SU-DHL-6 (cell line): Measurements from ENCODE around the gene PMF1.

Experiments
- H2AFZ ChIP-seq: fragments of 200-600 bp; sonication (generic); 2 replicates; pipeline ENCODE4 v1.6.1; 2014; ENCODE audit warnings: low read depth, mild to moderate bottlenecking, moderate library complexity, mixed read lengths, antibody characterized with exemption, low read length; ENCODE audit not compliant: severe bottlenecking
- H3F3A ChIP-seq: fragments of 200-600 bp; shearing (Covaris generic); 2 replicates; pipeline ENCODE4 v1.6.0; 2016; ENCODE audit warnings: antibody characterized with exemption, mild to moderate bottlenecking; ENCODE audit not compliant: insufficient read depth
- H3K27ac ChIP-seq: fragments of 200-600 bp; sonication (generic); 2 replicates; pipeline ENCODE4 v1.5.1; 2016; ENCODE audit warnings: low read depth, mild to moderate bottlenecking, low read length, moderate library complexity, mixed read lengths
- H3K27me3 ChIP-seq: fragments of 200-600 bp; sonication (generic), shearing (Covaris generic); 2 replicates; pipeline ENCODE4 v1.6.0; 2014; ENCODE audit warnings: mild to moderate bottlenecking, low read length
- H3K36me3 ChIP-seq: fragments of 200-600 bp; sonication (generic); 2 replicates; pipeline ENCODE4 v1.6.1; 2014; ENCODE audit warnings: mild to moderate bottlenecking, low read length, mixed read lengths
- H3K4me2 ChIP-seq: fragments of 300-600, 200-600 bp; shearing (Covaris generic), sonication (generic); 2 replicates; pipeline ENCODE4 v1.6.0; 2014; ENCODE audit warnings: low read length, low read depth, mild to moderate bottlenecking; ENCODE audit not compliant: poor library complexity, severe bottlenecking
- H3K4me3 ChIP-seq: fragments of 200-600 bp; sonication (generic); 2 replicates; pipeline ENCODE4 v1.5.1; 2014; ENCODE audit warnings: antibody characterized with exemption, low read length, mild to moderate bottlenecking, mixed read lengths; ENCODE audit not compliant: insufficient read depth, poor library complexity, severe bottlenecking
- H3K79me2 ChIP-seq: fragments of 200-600 bp; sonication (generic); 2 replicates; pipeline ENCODE4 v1.6.1; 2014; ENCODE audit warnings: mild to moderate bottlenecking, low read length, moderate library complexity; ENCODE audit not compliant: insufficient read depth
- H3K9ac ChIP-seq: fragments of 200-600 bp; sonication (generic); 2 replicates; pipeline ENCODE4 v1.7.0; 2014; ENCODE audit warnings: mild to moderate bottlenecking, low read length
- H3K9me2 ChIP-seq: fragments of 200-600 bp; sonication (generic); replicated peaks from 2 replicates; pipeline ENCODE4 v1.6.1; 2014; ENCODE audit warnings: low read length; ENCODE audit not compliant: insufficient read depth
- H3K9me3 ChIP-seq: fragments of 200-600 bp; sonication (generic); 2 replicates; pipeline ENCODE4 v1.6.1; 2014; ENCODE audit warnings: low read length, mixed read lengths; ENCODE audit not compliant: insufficient read depth
- H4K20me1 ChIP-seq: fragments of 200-600 bp; sonication (generic); 2 replicates; pipeline ENCODE4 v1.6.1; 2014; ENCODE audit warnings: low read depth, mild to moderate bottlenecking, antibody characterized with exemption, low read length, moderate library complexity, mixed read lengths
- EZH2phosphoT487 ChIP-seq: fragments of 200-600 bp; sonication (generic), shearing (Covaris generic); conservative IDR thresholded peaks from 2 replicates; pipeline ENCODE4 v1.6.1; 2018; ENCODE audit warnings: mild to moderate bottlenecking, antibody characterized with exemption, low read length, moderate library complexity, mixed read lengths
- TF ChIP-seq, protein P1 (sequence below): fragments of 200-600 bp; sonication (generic); IDR thresholded peaks from one replicate; pipeline ENCODE4 v1.5.1; 2017; ENCODE audit warnings: antibody characterized with exemption, mild to moderate bottlenecking, low read length, moderate library complexity; ENCODE audit not compliant: insufficient read depth, poor library complexity, severe bottlenecking

The PMF1 gene

GRCh38 chr1:156226116-156226538, 13.3 kb downstream of the PMF1 start:
- no peaks in the 10 kb centered on the region for H4K20me1 ChIP-seq
- H3K36me3 ChIP-seq = 0 out of 2 replicates have a peak, but pooled peaks cover 2% of the 10 kb centered on the region
- H3K9me2 ChIP-seq = no peaks in the 10 kb centered on the region
- peak overlapping the region; percentile 44; the same call in 1 of the 2 replicates for H3K27ac ChIP-seq
- H3K4me2 ChIP-seq = peak overlapping the region; percentile 33
- H3K4me3 ChIP-seq = no peak overlapping the region
- no peaks in the 10 kb centered on the region for H3K9me3 ChIP-seq
- TF ChIP-seq, protein P1, sequence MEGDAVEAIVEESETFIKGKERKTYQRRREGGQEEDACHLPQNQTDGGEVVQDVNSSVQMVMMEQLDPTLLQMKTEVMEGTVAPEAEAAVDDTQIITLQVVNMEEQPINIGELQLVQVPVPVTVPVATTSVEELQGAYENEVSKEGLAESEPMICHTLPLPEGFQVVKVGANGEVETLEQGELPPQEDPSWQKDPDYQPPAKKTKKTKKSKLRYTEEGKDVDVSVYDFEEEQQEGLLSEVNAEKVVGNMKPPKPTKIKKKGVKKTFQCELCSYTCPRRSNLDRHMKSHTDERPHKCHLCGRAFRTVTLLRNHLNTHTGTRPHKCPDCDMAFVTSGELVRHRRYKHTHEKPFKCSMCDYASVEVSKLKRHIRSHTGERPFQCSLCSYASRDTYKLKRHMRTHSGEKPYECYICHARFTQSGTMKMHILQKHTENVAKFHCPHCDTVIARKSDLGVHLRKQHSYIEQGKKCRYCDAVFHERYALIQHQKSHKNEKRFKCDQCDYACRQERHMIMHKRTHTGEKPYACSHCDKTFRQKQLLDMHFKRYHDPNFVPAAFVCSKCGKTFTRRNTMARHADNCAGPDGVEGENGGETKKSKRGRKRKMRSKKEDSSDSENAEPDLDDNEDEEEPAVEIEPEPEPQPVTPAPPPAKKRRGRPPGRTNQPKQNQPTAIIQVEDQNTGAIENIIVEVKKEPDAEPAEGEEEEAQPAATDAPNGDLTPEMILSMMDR = no peak
- TF ChIP-seq EZH2phosphoT487 = no peak
- H2AFZ ChIP-seq = no peak overlapping the region
- no peaks in the 10 kb centered on the region for H3K27me3 ChIP-seq
- no peaks in the 10 kb centered on the region for H3K79me2 ChIP-seq
- H3K9ac ChIP-seq = no peak overlapping the region
- H3F3A ChIP-seq = peaks cover 4% of the 10 kb centered on the region; the same call in 1 of the 2 replicates

- no peak overlapping the region for H2AFZ ChIP-seq
- no peaks in the 10 kb centered on the region for H4K20me1 ChIP-seq
- no peak overlapping the region for H3K9ac ChIP-seq
- peaks cover 4% of the 10 kb centered on the region; the same call in 1 of the 2 replicates for H3F3A ChIP-seq
- H3K79me2 ChIP-seq = no peaks in the 10 kb centered on the region
- H3K4me3 ChIP-seq = no peak overlapping the region
- H3K36me3 ChIP-seq = 0 out of 2 replicates have a peak, but pooled peaks cover 2% of the 10 kb centered on the region
- H3K9me3 ChIP-seq = no peaks in the 10 kb centered on the region
- peak overlapping the region; percentile 44 for H3K27ac ChIP-seq
- H3K9me2 ChIP-seq = no peaks in the 10 kb centered on the region
- no peak overlapping the region for H3K4me2 ChIP-seq
- TF ChIP-seq EZH2phosphoT487 = no peak
- TF ChIP-seq, protein P1 = no peak
- H3K27me3 ChIP-seq = no peaks in the 10 kb centered on the region
Observed at GRCh38 chr1:156226782-156227181, 14.0 kb downstream of the PMF1 start.

- H3K4me2 ChIP-seq = no peak overlapping the region
- H3K27me3 ChIP-seq = no peaks in the 10 kb centered on the region
- peaks cover 4% of the 10 kb centered on the region; the same call in 1 of the 2 replicates for H3F3A ChIP-seq
- no peaks in the 10 kb centered on the region for H4K20me1 ChIP-seq
- H3K9ac ChIP-seq = no peak overlapping the region
- H2AFZ ChIP-seq = no peak overlapping the region
- H3K4me3 ChIP-seq = no peak overlapping the region
- TF ChIP-seq EZH2phosphoT487 = no peak
- TF ChIP-seq, protein P1 = no peak
- H3K27ac ChIP-seq = no peak overlapping the region
- no peaks in the 10 kb centered on the region for H3K9me3 ChIP-seq
- 0 out of 2 replicates have a peak, but pooled peaks cover 2% of the 10 kb centered on the region for H3K36me3 ChIP-seq
- H3K79me2 ChIP-seq = no peaks in the 10 kb centered on the region
- H3K9me2 ChIP-seq = no peaks in the 10 kb centered on the region
Observed at GRCh38 chr1:156228501-156228900, 15.7 kb downstream of the PMF1 start.
